Measurements from ENCODE around the gene ITPR1. TPM values are rescaled to one million over a fixed set of nuclear protein-coding genes. Genes with fewer than 3 reads are reported as not detected.

Gene ITPR1
- total RNA-seq, 2 donors from 2014 or later: 119 to 177 TPM

DNA sequence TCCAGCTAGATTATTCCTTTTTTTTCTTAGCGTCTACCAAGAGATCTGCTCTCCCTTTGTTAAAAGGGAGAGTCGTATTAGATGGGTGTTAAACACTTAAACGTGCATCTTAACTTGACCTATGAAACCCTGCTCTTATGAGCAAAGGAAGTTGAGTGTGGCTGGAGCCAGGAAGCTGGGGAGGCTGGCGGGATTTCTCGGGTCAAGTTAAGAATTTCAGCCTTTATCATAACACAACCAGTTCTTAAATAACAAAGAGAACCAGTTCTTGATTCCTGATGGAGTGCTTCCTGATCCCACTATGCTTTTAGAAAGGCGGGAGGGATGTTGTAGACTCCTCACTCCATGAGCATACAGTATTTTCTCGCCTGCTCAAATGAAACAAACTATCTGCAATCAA is 215.1 kb downstream of the ITPR1 start:
- Mint-ChIP-seq H3K4me3 (peak overlapping the region; percentile 6), H3K4me1 (ENCODE audit: low read depth in 2 of 2) (peaks cover 57 to 63% of the 10 kb centered on the region in 2 donors), H3K36me3 (peaks cover 47% of the 10 kb centered on the region), H3K27me3 (no peaks in the 10 kb centered on the region), H3K9me3 (no peaks in the 10 kb centered on the region), H3K27ac (peak overlapping the region; percentile 14 to 25)
- ATAC-seq: no peak
- DNase-seq (ENCODE audit: low spot score): no peak

DNA sequence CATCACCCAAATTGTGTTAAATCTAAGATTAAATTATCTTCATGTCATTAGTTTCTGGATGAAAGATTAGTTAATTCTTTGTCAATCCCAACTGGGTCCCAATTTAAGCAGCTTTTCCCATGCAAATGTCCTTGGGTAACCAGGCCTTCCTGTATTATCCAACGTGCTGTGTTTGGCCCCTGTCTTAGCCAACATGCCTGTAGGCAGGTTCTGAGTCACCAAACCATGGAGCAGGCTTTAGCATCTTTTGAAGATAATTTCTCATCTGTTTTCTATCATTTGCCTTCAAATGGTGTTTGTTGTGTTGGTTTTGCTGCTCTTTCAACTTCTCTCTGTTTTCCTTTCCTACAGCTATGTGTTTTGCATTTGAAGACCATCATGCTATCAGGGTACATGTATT is 216.2 kb downstream of the ITPR1 start:
- Mint-ChIP-seq H3K27ac (peak overlapping the region; percentile 69 to 91), H3K4me3 (peak overlapping the region; percentile 15), H3K27me3 (no peaks in the 10 kb centered on the region), H3K4me1 (ENCODE audit: low read depth in 2 of 2) (peaks cover 54 to 60% of the 10 kb centered on the region in 2 donors), H3K9me3 (no peaks in the 10 kb centered on the region), H3K36me3 (peaks cover 44% of the 10 kb centered on the region)
- DNase-seq (ENCODE audit: low spot score): no peak
- ATAC-seq: no peak

DNA sequence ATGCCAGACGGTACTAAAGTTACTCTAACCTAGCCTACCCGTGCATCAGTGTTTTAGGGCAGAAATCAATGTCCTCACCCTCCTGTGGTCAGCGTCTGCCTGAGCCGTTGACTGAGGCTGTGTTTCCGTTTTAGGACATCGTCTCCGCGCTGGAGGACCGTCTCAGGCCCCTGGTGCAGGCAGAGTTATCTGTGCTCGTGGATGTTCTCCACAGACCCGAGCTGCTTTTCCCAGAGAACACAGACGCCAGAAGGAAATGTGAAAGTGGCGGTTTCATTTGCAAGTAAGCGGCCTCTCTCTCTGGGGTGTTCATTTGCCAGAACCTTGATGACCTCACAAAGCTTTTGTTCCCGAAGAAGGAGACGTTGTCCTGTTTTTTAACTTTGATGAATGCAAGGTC is 217.0 kb downstream of the ITPR1 start:
- Mint-ChIP-seq H3K36me3 (peaks cover 44% of the 10 kb centered on the region), H3K4me3 (no peak overlapping the region), H3K9me3 (no peaks in the 10 kb centered on the region), H3K4me1 (ENCODE audit: low read depth in 2 of 2) (peaks cover 45 to 58% of the 10 kb centered on the region in 2 donors), H3K27me3 (no peaks in the 10 kb centered on the region), H3K27ac (peak overlapping the region in 1 of 2 donors; percentile 91)
- DNase-seq (ENCODE audit: low spot score) (no peak), ATAC-seq (no peak)

DNA sequence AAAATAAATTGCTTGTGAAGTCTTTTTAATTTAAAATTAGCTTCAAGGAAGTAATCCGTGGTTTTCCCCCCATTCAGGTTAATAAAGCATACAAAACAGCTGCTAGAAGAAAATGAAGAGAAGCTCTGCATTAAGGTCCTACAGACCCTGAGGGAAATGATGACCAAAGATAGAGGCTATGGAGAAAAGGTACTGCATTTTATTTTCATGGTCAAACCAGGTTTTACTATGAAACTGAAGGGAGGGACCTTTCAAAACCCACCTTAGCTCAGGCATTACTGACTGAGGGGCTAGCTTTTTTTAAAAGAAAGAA is 218.5 kb downstream of the ITPR1 start:
- Mint-ChIP-seq H3K36me3 (peaks cover 37% of the 10 kb centered on the region), H3K4me1 (ENCODE audit: low read depth in 2 of 2) (peaks cover 37 to 51% of the 10 kb centered on the region in 2 donors), H3K27ac (peak overlapping the region; percentile 59 to 91), H3K9me3 (no peaks in the 10 kb centered on the region), H3K27me3 (no peaks in the 10 kb centered on the region), H3K4me3 (peak overlapping the region; percentile 26)
- no peak for DNase-seq (ENCODE audit: low spot score)
- ATAC-seq: peak in 1 of 2 donors; percentile 20

DNA sequence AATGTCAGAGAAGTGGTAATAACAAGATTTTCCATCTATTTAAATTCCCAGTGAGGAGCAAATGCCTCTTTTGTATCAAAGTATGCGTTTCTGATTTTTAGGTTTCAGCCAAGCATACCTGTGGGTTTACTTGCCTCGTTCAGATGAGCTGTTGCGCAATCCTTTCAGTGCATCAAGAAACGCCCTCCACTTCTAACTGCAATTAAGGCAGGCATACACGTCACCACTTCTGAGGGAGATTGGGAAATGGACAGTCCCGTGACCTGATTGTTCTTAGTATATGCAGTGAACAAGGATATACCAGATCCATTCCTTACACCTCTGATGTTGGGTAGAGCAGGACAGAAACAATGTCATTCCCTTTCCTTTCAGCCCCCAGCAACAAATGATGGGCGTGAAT is 219.0 kb downstream of the ITPR1 start:
- Mint-ChIP-seq H3K27ac (peak overlapping the region; percentile 59 to 91), H3K4me1 (ENCODE audit: low read depth in 2 of 2) (peaks cover 36 to 53% of the 10 kb centered on the region in 2 donors), H3K36me3 (peaks cover 32% of the 10 kb centered on the region)

DNA sequence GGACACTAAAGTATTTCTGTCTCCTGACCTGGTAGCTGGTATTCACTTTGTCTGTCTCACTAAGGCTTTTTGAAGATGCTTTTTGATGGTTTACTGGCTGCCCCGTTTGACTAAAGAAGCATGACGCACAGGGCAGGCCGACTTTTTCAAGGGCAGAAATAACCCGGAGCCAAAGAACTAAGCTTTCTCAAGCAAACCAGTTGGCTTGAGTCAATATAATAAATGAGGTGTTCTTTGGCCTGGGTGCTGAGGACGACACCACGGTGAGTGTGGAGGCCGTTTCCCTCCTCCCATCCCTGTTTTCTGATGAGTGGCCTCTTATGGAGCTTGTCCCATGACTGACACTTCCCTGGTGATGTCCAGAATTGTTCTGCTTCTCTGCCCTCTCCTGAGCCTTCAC is 220.9 kb downstream of the ITPR1 start:
- H3K4me3 Mint-ChIP-seq: no peak overlapping the region

More for the DNA sequence above, 219.0 kb downstream of the ITPR1 start:
- H3K9me3 Mint-ChIP-seq: no peaks in the 10 kb centered on the region
- peak overlapping the region; percentile 39 for H3K4me3 Mint-ChIP-seq
- DNase-seq (ENCODE audit: low spot score) (no peak), ATAC-seq (peak in 1 of 2 donors; percentile 45)
- no peaks in the 10 kb centered on the region for H3K27me3 Mint-ChIP-seq

DNA sequence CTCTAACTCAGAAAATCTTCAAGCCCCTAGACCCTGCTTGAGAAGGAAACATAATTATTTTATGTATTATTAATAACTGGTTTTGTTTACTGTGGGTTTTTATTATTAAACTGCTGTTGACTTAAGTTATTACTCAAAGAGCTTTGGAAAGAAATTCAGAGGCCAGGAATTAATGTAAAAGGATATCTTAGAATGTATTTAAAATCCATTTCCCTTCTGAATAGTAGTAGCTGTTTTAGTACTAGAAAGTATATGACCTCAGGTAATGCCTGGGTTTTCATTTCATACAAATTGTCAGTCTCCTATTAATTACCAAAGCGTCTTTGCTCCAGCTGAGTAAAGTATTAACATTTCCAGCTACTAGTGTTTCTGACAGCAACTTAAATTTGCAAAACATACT is 223.1 kb downstream of the ITPR1 start:
- H3K27ac Mint-ChIP-seq: peak overlapping the region in 1 of 2 donors; percentile 94
- H3K4me1 Mint-ChIP-seq (ENCODE audit: low read depth in 2 of 2): peaks cover 36 to 53% of the 10 kb centered on the region in 2 donors

More for the DNA sequence above, 220.9 kb downstream of the ITPR1 start:
- no peaks in the 10 kb centered on the region for H3K27me3 Mint-ChIP-seq
- H3K9me3 Mint-ChIP-seq: no peaks in the 10 kb centered on the region
- peak overlapping the region in 1 of 2 donors; percentile 91 for H3K27ac Mint-ChIP-seq
- ATAC-seq: no peak
- peaks cover 25% of the 10 kb centered on the region for H3K36me3 Mint-ChIP-seq
- DNase-seq (ENCODE audit: low spot score): no peak
- peaks cover 25 to 45% of the 10 kb centered on the region in 2 donors for H3K4me1 Mint-ChIP-seq (ENCODE audit: low read depth in 2 of 2)

DNA sequence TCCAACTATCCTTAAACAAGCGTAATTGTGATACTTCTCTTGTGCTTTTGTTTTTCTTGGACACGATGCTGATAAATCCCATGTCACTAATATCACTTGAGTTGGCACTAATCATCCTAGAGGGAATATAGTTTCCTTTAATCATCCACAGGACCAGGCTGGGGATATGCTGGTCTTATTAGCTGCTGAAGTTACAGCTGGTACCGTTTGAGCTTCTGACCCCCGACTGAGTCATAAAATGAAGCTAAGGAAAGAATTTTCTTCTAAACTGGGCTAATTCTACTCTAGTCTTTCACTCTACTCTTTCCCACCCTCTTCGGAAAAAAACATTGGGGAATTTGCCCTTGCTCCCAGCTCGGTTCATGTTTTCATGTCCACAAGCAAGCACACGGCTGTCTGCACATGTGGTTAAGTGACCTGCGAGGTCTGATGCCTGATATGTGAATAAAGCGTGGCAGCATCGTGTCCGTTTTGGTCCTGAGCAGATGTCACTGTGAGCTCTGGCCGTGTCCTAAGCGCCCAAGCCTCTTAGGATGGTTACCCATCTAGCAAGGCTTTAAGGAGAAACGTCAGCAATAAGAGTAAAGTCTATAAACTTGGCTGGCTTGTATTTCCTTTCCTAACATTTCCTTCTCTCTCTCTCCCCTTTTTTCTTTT is 223.7 kb downstream of the ITPR1 start:
- Mint-ChIP-seq H3K9me3 (no peaks in the 10 kb centered on the region), H3K36me3 (peaks cover 14% of the 10 kb centered on the region), H3K4me3 (no peak overlapping the region), H3K4me1 (ENCODE audit: low read depth in 2 of 2) (peaks cover 37 to 55% of the 10 kb centered on the region in 2 donors), H3K27ac (peak overlapping the region; percentile 2 to 94), H3K27me3 (no peaks in the 10 kb centered on the region)
- DNase-seq (ENCODE audit: low spot score): no peak
- ATAC-seq: no peak

More for the DNA sequence above, 223.1 kb downstream of the ITPR1 start:
- no peaks in the 10 kb centered on the region for H3K27me3 Mint-ChIP-seq
- no peaks in the 10 kb centered on the region for H3K9me3 Mint-ChIP-seq
- no peak for ATAC-seq
- no peak overlapping the region for H3K4me3 Mint-ChIP-seq
- no peak for DNase-seq (ENCODE audit: low spot score)
- peaks cover 16% of the 10 kb centered on the region for H3K36me3 Mint-ChIP-seq

DNA sequence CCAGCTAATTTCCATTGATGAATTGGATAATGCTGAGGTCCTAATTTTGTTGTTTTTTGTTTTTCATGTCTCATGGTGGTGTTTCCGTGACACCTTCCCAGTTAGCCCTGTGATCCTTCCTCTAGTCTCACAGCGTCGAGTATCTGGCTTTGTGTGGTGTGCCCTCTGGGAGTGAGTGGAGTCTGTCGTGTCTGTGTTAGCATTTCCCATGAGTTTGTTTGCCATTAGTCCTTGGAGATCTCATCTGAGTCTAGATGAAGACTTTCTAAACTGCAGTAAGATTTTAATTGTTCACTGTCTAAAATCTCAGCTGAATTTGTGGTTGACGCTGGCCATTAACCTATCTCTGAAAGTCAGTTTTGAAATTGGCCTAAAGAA is 224.2 kb downstream of the ITPR1 start:
- ATAC-seq: no peak
- Mint-ChIP-seq H3K27me3 (no peaks in the 10 kb centered on the region), H3K27ac (peak overlapping the region; percentile 2 to 94), H3K4me3 (no peak overlapping the region), H3K9me3 (no peaks in the 10 kb centered on the region), H3K4me1 (ENCODE audit: low read depth in 2 of 2) (peaks cover 37 to 55% of the 10 kb centered on the region in 2 donors), H3K36me3 (peaks cover 10% of the 10 kb centered on the region)
- DNase-seq (ENCODE audit: low spot score): no peak

DNA sequence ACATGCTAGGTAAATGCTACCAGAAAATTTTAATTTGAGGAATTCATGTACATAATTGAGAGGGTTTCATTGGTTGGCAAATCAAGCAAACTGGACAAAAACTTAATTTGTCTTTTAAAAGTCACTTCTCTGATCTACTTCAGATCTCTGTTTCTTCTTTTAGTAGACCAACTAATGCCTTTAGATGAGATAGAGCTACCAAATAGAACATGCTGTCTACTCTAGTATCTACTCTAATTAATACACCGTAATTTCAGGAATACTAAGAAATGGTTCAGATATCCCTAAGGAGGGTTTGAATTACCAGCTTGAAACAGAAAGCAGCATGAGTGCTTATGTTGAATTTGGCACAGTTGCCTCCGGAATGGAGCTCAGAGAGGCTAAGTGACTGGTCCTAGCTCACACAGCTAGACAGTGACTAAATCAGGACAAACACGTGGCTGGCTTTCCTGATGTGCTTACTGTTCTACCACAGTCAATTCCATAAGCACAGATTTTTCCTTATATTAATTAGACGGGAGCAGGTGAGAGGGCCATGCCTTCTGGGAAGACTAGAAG is 225.1 kb downstream of the ITPR1 start:
- Mint-ChIP-seq H3K9me3 (no peaks in the 10 kb centered on the region), H3K27me3 (no peaks in the 10 kb centered on the region), H3K4me3 (no peak overlapping the region), H3K36me3 (peaks cover 4% of the 10 kb centered on the region), H3K27ac (peak overlapping the region; percentile 2 to 94), H3K4me1 (ENCODE audit: low read depth in 2 of 2) (peaks cover 45 to 58% of the 10 kb centered on the region in 2 donors)
- no peak for DNase-seq (ENCODE audit: low spot score)
- ATAC-seq: no peak

DNA sequence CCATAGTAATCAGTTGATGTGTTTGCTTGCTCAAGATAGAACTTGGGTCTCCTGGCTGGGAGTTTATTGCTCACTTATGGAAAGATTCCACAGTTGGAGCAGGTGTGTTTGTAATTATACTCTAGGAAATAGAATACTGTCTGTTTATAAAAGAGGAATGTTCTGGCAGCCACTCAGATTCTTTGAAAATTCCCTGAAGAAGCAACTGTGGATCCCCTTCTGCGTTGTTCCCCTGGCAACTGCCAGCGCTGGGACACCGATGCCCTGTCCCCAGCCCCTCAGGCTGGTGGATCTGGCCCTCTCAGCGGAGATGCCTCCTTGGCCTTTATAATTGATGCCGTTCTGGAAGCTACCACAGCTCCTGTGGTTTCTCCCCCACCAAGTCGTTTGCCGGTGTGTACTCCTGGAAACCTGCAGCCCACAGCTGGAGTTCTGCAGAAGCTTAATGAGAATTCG is 225.9 kb downstream of the ITPR1 start:
- DNase-seq (ENCODE audit: low spot score) (no peak), ATAC-seq (no peak)
- peaks cover 53 to 56% of the 10 kb centered on the region in 2 donors for H3K4me1 Mint-ChIP-seq (ENCODE audit: low read depth in 2 of 2)
- H3K36me3 Mint-ChIP-seq: no peaks in the 10 kb centered on the region
- no peaks in the 10 kb centered on the region for H3K27me3 Mint-ChIP-seq
- H3K4me3 Mint-ChIP-seq: no peak overlapping the region
- no peaks in the 10 kb centered on the region for H3K9me3 Mint-ChIP-seq
- peak overlapping the region; percentile 89 to 94 for H3K27ac Mint-ChIP-seq

DNA sequence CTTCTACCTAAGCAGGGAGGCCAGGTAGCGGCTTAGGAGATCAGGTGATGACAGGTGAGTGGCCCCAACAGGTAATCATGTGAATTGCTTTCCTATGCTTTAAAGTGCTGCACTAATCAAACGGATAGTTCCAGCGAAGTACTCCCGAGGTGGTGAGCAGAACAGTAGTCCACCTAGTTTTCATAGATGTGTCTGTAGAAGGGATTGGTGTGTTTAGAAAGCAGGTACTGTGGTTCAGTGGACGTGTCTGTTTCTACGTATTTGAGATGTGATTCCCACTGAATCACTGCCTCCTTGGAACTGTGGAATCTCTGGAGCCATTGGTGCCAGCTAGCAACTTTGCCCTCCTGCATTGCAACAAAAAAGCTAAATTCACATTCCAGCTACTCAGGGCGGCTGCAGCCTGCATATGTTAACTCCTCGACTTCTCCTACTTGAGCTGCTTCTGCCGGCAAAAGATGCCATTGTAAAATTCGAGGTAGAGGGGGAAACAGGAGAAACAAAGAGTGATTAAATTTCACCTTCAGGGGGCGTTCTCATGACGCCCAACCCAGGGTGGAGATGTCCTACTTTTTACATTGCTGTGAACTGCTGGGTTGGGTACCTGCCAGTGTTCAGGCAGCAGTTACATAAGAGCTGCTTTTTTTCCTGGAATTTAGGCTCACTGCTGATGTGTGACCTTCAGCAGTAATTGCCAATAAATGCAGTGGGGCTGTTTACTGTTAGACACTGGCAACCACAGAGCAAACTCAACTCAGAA is 227.3 kb downstream of the ITPR1 start:
- no peak for DNase-seq (ENCODE audit: low spot score)
- H3K36me3 Mint-ChIP-seq: peaks cover 5% of the 10 kb centered on the region
- peak overlapping the region; percentile 89 to 94 for H3K27ac Mint-ChIP-seq
- no peaks in the 10 kb centered on the region for H3K9me3 Mint-ChIP-seq
- no peaks in the 10 kb centered on the region for H3K27me3 Mint-ChIP-seq
- peaks cover 63 to 65% of the 10 kb centered on the region in 2 donors for H3K4me1 Mint-ChIP-seq (ENCODE audit: low read depth in 2 of 2)
- peak overlapping the region; percentile 47 for H3K4me3 Mint-ChIP-seq
- ATAC-seq: peak; percentile 69 to 74

DNA sequence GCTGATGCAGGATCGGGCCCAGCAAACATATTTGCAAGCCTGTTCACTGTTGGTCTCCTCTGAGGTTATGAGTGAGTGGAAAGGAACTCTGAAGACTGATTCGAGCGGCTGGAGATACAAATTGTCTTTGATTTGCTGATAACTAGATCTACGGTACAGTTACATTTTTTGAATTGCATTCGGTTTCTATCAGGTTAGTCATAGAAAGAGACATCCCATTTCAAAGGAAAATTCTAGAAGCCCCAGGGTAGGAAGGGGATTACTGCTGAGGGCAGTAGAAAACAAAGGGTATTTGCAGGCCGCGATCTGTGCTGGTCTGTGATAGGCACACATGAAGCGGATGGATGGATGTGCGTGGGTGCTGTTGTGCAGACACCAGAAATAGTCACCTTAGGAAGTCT is 228.4 kb downstream of the ITPR1 start:
- no peak for DNase-seq (ENCODE audit: low spot score)
- Mint-ChIP-seq H3K9me3 (no peaks in the 10 kb centered on the region), H3K36me3 (peaks cover 8% of the 10 kb centered on the region), H3K4me3 (peak overlapping the region; percentile 70), H3K4me1 (ENCODE audit: low read depth in 2 of 2) (peaks cover 64 to 70% of the 10 kb centered on the region in 2 donors), H3K27me3 (no peaks in the 10 kb centered on the region), H3K27ac (peak overlapping the region; percentile 89 to 94)
- no peak for ATAC-seq

DNA sequence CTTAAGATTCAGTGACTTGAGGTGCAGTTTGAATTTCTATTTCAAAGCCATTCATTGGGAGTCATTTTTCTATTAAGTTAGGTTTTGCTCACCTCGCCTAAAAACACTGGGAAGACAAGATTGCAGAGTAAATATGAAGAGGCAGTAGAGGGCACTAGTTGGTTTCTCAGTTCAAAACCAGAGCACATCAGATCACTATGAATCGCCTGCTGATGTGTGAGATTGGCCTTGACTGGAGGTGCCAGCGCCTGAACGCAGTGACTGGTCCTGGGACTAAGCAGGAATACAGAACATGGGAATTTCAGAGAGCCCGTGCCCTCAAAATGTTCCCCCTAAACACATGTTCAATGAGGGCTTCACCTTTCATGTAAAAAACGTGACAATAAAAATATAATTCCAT is 229.0 kb downstream of the ITPR1 start:
- peaks cover 13% of the 10 kb centered on the region for H3K36me3 Mint-ChIP-seq
- H3K27ac Mint-ChIP-seq: peak overlapping the region; percentile 89 to 94
- H3K4me3 Mint-ChIP-seq: peak overlapping the region; percentile 70
- DNase-seq (ENCODE audit: low spot score) (no peak), ATAC-seq (peak; percentile 73 to 80)
- no peaks in the 10 kb centered on the region for H3K27me3 Mint-ChIP-seq
- H3K4me1 Mint-ChIP-seq (ENCODE audit: low read depth in 2 of 2): peaks cover 67 to 74% of the 10 kb centered on the region in 2 donors
- no peaks in the 10 kb centered on the region for H3K9me3 Mint-ChIP-seq
